HG03066 (cell line): Measurements from ENCODE around the gene SYT8.

Experiments
- ATAC-seq: cut with Tn5 transposase; IDR thresholded peaks from one replicate; pipeline ENCODE4 v1.9.1; 2021; ENCODE audit warnings: low read depth; ENCODE audit not compliant: unreplicated experiment

SYT8 gene

GRCh38 chr11:1856306-1857005, 21.7 kb downstream of the SYT8 start:
- ATAC-seq: no peak

GRCh38 chr11:1857064-1857463, 22.3 kb downstream of the SYT8 start:
- no peak for ATAC-seq

- no peak for ATAC-seq
These were observed 23.4 kb downstream of the SYT8 start for GRCh38 chr11:1858154-1858553.

- ATAC-seq: no peak
These were observed 23.8 kb downstream of the SYT8 start for GRCh38 chr11:1858576-1858975.

GRCh38 chr11:1859004-1859403, 24.2 kb downstream of the SYT8 start:
- no peak for ATAC-seq

GRCh38 chr11:1860108-1860507, 25.3 kb downstream of the SYT8 start:
- no peak for ATAC-seq

GRCh38 chr11:1861435-1862411, 26.9 kb downstream of the SYT8 start:
- no peak for ATAC-seq

GRCh38 chr11:1862588-1863351, 28.0 kb downstream of the SYT8 start:
- no peak for ATAC-seq

GRCh38 chr11:1863352-1864216, 28.8 kb downstream of the SYT8 start:
- no peak for ATAC-seq

- ATAC-seq: no peak
These were observed 29.4 kb downstream of the SYT8 start for GRCh38 chr11:1864231-1864630.

- ATAC-seq: no peak
These were observed 30.3 kb downstream of the SYT8 start for GRCh38 chr11:1864831-1865665.

GRCh38 chr11:1866226-1866625, 31.4 kb downstream of the SYT8 start:
- ATAC-seq: no peak

- ATAC-seq: no peak
These were observed 32.0 kb downstream of the SYT8 start for GRCh38 chr11:1866776-1867175.

GRCh38 chr11:1867381-1867780, 32.6 kb downstream of the SYT8 start:
- ATAC-seq: no peak

- ATAC-seq: no peak
These were observed 33.4 kb downstream of the SYT8 start for GRCh38 chr11:1868056-1868635.

- ATAC-seq: no peak
These were observed 34.0 kb downstream of the SYT8 start for GRCh38 chr11:1868636-1869291.

GRCh38 chr11:1869427-1870325, 34.9 kb downstream of the SYT8 start:
- no peak for ATAC-seq
